ENCODE results near the gene ZSWIM5.
A peak's percentile ranks its signal among the peaks of the same experiment; 100 is the strongest.
"Not testable (repeated sequence)": the region's sequence is repeated elsewhere in the genome, so short reads cannot be mapped to it uniquely, and the experiment has no call there.

ZSWIM5 gene

DNA sequence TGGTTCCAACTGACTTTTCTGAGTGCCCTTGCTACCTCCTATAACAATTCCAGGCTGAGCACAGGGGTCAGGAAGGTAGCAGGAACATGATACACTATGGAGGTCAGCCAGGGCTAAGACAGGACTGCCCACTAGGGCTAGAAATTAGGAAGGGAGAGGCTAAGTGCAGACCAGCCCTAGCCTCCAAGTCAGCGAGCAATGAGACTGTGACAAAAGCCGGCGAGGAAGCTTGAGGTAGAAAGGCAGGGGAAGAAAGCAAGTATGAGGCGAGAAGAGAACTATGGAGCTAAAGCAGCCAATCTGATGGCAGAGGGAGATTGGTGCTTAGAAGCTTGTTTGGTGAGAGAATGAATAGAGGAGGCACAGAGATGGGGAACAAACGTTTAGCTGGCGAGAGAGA is 189.6 kb downstream of the ZSWIM5 start:
- no peak for DNase-seq

DNA sequence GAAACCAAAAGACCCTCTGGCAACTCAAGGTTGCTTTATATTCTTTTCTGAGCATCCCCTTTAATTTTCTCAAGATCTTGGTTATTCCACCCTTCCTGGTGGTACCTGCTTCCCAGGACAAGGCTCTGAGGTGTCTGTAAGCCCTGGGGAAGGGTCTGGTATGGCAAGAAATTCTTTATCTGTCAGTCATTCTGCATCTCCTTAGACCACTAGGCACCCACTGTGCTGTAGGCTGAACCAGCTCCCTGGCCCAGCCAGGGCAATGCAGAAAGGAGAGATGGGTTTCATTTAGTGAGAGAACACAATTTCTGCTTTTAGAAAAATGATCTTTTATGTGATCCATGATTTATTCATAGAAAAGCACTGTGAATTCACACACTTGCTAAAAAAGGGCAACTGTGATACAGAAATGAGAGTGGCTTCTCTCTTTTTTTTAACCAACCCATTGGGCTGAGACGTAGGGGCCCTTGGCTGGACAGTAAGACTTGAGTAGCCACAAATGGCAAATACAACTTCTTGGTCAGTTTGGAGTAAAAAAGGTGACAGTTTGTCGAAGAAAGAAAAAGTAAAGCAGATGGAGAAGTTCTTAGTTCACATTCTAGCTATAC is 190.2 kb downstream of the ZSWIM5 start:
- no peak for DNase-seq

DNA sequence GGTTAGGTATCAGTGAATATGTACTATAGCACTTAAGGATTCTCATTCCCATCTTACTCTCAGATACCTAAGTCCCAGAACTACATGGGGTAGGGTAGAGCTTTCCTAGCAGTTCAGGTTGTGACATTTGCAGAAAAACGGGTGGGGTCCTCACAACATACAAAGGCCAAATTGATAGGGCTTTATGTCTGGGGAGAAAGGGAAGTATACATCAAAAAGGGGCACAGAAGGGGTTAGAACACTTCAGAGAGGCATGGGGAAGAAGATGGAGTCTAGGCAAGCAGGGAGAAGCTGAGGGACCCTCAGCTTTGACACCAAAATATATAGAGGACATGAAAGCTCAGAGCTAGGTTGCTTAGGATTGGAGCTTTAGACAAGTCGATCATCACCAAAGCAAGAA is 190.7 kb downstream of the ZSWIM5 start:
- DNase-seq, result no peak

DNA sequence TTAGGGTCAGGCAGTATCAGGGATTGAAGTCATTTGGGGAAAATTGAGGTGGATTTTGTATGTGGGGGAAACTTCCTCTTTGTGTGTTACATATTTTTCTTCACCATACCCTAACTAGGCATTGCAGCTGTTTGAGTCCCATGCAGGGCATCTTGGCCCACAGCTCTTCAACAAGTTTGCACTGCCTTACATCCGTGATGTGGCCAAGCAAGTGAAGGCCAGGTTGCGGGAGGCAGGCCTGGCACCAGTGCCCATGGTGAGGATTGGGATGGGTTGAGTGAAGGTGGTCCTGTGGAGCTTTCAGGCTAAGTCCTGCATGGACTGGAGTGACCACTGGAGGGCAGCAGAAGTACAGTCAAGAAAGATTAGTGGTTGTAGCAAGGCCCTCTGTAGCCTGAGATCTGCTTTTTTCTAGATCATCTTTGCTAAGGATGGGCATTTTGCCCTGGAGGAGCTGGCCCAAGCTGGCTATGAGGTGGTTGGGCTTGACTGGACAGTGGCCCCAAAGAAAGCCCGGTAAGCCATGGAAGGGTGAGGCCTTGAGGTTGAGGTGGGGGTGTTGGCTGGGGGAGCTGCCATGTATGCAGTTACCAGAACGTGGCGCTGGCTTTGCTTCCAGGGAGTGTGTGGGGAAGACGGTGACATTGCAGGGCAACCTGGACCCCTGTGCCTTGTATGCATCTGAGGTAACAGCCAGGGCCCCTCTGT is 191.9 kb downstream of the ZSWIM5 start:
- peak; percentile 33 to 79 (median 64) for DNase-seq

GRCh38 chr1:45013551-45014209 is 192.7 kb downstream of the ZSWIM5 start:
- DNase-seq, result no peak

GRCh38 chr1:45012639-45013278 is 193.6 kb downstream of the ZSWIM5 start:
- DNase-seq, result peak in 2 of 5 experiments; percentile 11 to 28

GRCh38 chr1:45011837-45012638 is 194.4 kb downstream of the ZSWIM5 start, which contains the start of gene UROD:
TSS of gene UROD (plus strand) at chr1:45012254. CDS start at chr1:45012266, 12 bp downstream.
- peak; percentile 53 to 98 (median 84) for DNase-seq

- peak; percentile 46 to 81 (median 61) for DNase-seq
These were observed 195.3 kb downstream of the ZSWIM5 start, which contains the start of gene HECTD3 for GRCh38 chr1:45010855-45011811. TSS of gene HECTD3 (minus strand) at chr1:45011324. CDS start at chr1:45011257, 67 bp downstream.

GRCh38 chr1:45009956-45010854 is 196.2 kb downstream of the ZSWIM5 start:
- peak in 2 of 5 experiments; percentile 21 to 55 for DNase-seq

GRCh38 chr1:45009296-45009865 is 197.0 kb downstream of the ZSWIM5 start:
- no peak for DNase-seq

- DNase-seq, result no peak
These were observed 197.9 kb downstream of the ZSWIM5 start for GRCh38 chr1:45008516-45008915.

GRCh38 chr1:45008076-45008475 is 198.3 kb downstream of the ZSWIM5 start:
- DNase-seq, result no peak

GRCh38 chr1:45007311-45007710 is 199.1 kb downstream of the ZSWIM5 start:
- no peak for DNase-seq

- DNase-seq, result no peak
These were observed 200.6 kb downstream of the ZSWIM5 start for GRCh38 chr1:45005761-45006160.

DNA sequence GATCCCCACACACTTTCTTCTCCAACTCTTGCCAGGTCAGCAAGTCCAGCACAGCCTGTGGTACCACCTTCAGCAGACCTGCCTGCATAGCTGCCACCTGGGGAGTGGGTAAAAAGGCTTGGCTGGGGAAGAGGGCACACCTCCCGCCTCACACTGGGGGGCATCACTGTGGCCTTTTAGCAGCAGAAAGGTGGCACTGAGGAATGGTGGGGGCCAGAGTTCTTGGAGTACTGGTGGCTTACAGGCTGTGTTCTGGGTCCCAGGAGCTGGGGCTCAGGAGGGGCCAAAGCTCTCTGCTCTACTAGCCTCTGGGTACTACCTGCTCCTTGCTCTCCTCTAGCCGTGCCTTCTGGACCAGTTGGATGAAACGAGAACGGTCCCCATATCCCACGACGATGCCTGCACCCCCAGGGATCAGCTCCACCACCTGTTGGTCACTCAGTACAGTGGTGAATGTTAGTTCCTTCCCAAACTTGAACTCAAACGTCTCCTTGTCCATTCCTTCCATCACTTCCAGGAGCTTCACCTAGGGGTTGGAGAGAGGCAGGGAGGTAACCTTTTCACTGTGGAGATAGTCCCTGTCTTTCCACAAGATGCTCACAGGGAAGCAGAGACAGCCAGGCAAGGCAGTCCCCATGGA is 202.0 kb downstream of the ZSWIM5 start:
- no peak for DNase-seq

DNA sequence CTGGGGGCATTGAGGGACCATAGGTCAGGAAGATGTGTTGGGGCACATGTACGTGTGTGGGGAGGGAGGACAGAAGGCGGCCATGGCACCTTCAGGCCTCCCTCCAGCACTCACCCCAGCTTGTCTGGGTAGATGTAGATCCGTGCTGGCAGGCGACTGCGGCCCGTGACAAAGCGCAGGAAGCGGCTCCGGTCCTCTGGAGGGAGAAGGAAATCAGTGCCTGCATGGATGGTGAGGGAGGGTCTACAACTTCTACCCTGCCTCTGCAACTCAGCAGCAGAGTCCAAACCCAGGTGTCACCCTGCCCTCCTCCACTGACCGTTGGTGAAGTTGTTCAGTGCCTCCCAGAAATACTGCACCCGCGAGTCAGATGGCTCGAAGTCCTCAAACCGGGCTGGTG is 202.7 kb downstream of the ZSWIM5 start:
- DNase-seq, result no peak

DNA sequence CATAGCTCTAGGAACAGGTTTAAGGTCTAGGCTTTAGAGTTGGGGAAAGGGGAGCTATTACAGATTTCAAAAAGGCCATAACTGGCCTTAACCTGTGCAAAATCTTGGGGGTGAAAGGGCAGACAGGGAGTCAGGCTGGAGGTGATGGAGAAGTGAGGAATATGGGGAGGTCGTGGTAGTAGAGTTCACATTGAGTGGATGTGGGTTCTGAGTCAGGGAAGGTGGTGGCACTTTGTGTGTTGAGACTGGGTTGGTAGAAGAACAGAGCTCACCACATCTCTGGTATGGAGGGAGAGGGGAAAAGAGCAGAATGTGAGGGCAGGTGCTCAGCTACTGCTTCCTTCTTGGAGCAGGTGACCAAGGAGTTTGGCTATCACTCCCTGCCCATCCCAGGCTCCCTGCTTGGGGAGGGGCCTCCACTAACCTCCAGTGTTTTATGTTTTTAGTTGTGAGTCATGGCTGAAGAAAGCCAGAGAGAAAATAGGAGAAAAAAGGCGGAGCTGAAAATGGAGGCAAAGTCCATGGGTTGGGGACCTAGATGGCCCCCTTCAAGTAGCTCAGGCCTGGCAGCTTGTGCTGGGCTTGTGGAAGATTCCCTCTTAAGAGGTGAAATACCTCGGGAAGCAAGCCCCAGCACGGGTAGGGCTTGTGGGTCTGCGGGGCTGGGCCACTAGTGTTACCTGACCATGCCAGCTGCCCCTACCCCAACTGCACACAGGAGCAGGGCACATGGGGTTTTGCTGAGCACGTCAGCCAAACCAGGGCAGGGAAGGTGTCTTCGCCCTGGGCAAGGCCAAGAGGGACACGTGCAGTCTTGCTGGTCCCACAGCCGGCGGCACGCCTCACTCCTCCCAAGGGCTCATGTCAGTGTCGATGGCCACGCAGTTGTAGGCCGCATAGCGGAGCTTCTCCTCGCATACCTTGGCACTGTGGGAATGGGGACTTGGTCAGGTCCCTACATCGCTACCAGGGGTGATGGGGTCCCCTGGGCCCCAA is 203.5 kb downstream of the ZSWIM5 start:
- DNase-seq, result no peak

DNA sequence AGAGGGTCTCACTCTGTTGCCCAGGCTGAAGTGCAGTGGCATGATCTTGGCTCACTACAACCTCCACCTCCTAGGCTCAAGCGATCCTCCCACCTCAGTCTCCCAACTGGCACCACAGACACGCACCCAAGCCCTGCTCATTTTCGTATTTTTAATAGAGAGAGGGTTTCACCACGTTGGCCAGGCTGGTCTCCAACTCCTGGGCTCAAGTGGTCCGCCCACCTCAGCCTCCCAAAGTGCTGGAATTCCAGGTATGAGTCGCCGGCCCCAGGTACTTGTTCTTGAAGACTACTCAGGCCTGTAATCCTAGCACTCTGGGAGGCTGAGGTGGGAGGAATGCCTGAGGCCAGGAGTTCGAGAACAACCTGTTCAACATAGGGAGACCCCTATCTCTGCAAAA is 204.8 kb downstream of the ZSWIM5 start:
- not testable (repeated sequence) for DNase-seq

All from T-helper 2 cell (primary cell).